Ectodermal cell (in vitro differentiated cells): ENCODE results near the gene SIGLEC1.

Experiments used
- H3K27ac ChIP-seq: 2 replicates; pipeline ENCODE4 v1.7.0; 2013; ENCODE audit warnings: mild to moderate bottlenecking, low read depth, low read length; ENCODE audit not compliant: insufficient read depth, poor library complexity, severe bottlenecking
- H3K27me3 ChIP-seq: 2 replicates; pipeline ENCODE4 v1.7.0; 2013; ENCODE audit warnings: mild to moderate bottlenecking, low read length; ENCODE audit not compliant: insufficient read depth, control insufficient read depth, poor library complexity, severe bottlenecking
- H3K36me3 ChIP-seq: one replicate; pipeline ENCODE4 v1.7.0; 2013; ENCODE audit warnings: low read length; ENCODE audit not compliant: control insufficient read depth, insufficient read depth
- H3K4me1 ChIP-seq: one replicate; pipeline ENCODE4 v1.7.0; 2013; ENCODE audit warnings: low read length; ENCODE audit not compliant: control insufficient read depth, insufficient read depth
- H3K4me3 ChIP-seq: 2 replicates; pipeline ENCODE4 v1.7.0; 2013; ENCODE audit warnings: low read depth, low read length, control low read depth; ENCODE audit not compliant: insufficient read depth
- H3K9me3 ChIP-seq: 2 replicates; pipeline ENCODE4 v1.7.0; 2013; ENCODE audit warnings: mild to moderate bottlenecking, low read length, moderate library complexity; ENCODE audit not compliant: control insufficient read depth
- WGBS, 2 experiments: methylation state at CpG; one replicate each; pipeline ENCODE4 v1.1.7; 2013; ENCODE audit warnings: missing lambda C conversion rate in 2 of 2; 5-methylcytosine and 5-hydroxymethylcytosine counted together

SIGLEC1 gene

GRCh38 chr20:3728354-3728753, 16.0 kb upstream of the SIGLEC1 start:
- Histone ChIP-seq H3K4me1 (no peaks in the 10 kb centered on the region), H3K27me3 (peaks cover 30% of the 10 kb centered on the region), H3K9me3 (no peaks in the 10 kb centered on the region), H3K4me3 (no peak overlapping the region), H3K36me3 (no peaks in the 10 kb centered on the region), H3K27ac (no peak overlapping the region)
- 90 to 94% methylated on average over 5 of the region's 5 CpGs for WGBS, 2 experiments

GRCh38 chr20:3727401-3728021, 15.1 kb upstream of the SIGLEC1 start:
- peaks cover 21% of the 10 kb centered on the region for H3K27me3 ChIP-seq
- H3K4me3 ChIP-seq = no peak overlapping the region
- no peaks in the 10 kb centered on the region for H3K9me3 ChIP-seq
- no peaks in the 10 kb centered on the region for H3K36me3 ChIP-seq
- WGBS, 2 experiments = 74 to 75% methylated on average over 11 of the region's 11 CpGs
- H3K4me1 ChIP-seq = no peaks in the 10 kb centered on the region
- H3K27ac ChIP-seq = no peak overlapping the region

GRCh38 chr20:3724356-3724755, 12.0 kb upstream of the SIGLEC1 start:
- WGBS, 2 experiments = 88 to 90% methylated on average over 3 to 4 of the region's 4 CpGs
- Histone ChIP-seq H3K36me3 (no peaks in the 10 kb centered on the region), H3K27me3 (peaks cover 4% of the 10 kb centered on the region), H3K27ac (no peak overlapping the region), H3K9me3 (no peaks in the 10 kb centered on the region), H3K4me1 (no peaks in the 10 kb centered on the region), H3K4me3 (no peak overlapping the region)

GRCh38 chr20:3723284-3723683, 10.9 kb upstream of the SIGLEC1 start:
- H3K36me3 ChIP-seq = no peaks in the 10 kb centered on the region
- H3K4me1 ChIP-seq = no peaks in the 10 kb centered on the region
- WGBS, 2 experiments = 92 to 94% methylated on average over 8 of the region's 8 CpGs
- H3K4me3 ChIP-seq = no peak overlapping the region
- H3K27me3 ChIP-seq = peaks cover 4% of the 10 kb centered on the region
- H3K27ac ChIP-seq = no peak overlapping the region
- no peaks in the 10 kb centered on the region for H3K9me3 ChIP-seq

GRCh38 chr20:3721912-3722311, 9.5 kb upstream of the SIGLEC1 start:
- no peaks in the 10 kb centered on the region for H3K36me3 ChIP-seq
- H3K9me3 ChIP-seq = no peaks in the 10 kb centered on the region
- H3K27ac ChIP-seq = no peak overlapping the region
- no peaks in the 10 kb centered on the region for H3K27me3 ChIP-seq
- no peaks in the 10 kb centered on the region for H3K4me1 ChIP-seq
- no peak overlapping the region for H3K4me3 ChIP-seq
- WGBS, 2 experiments = 87 to 91% methylated on average over 1 to 2 of the region's 4 CpGs

- Histone ChIP-seq H3K9me3 (no peaks in the 10 kb centered on the region), H3K27ac (no peak overlapping the region), H3K4me3 (no peak overlapping the region), H3K4me1 (no peaks in the 10 kb centered on the region), H3K27me3 (no peaks in the 10 kb centered on the region), H3K36me3 (no peaks in the 10 kb centered on the region)
- WGBS, 2 experiments = 74 to 80% methylated on average over 6 of the region's 6 CpGs
Observed at GRCh38 chr20:3720626-3721025, 8.2 kb upstream of the SIGLEC1 start.

- no peak overlapping the region for H3K4me3 ChIP-seq
Observed at GRCh38 chr20:3720068-3720467, 7.7 kb upstream of the SIGLEC1 start.

GRCh38 chr20:3719046-3719445, 6.6 kb upstream of the SIGLEC1 start:
- H3K9me3 ChIP-seq = no peaks in the 10 kb centered on the region
- H3K27me3 ChIP-seq = no peaks in the 10 kb centered on the region
- H3K4me1 ChIP-seq = no peaks in the 10 kb centered on the region
- 91 to 93% methylated on average over 4 of the region's 4 CpGs for WGBS, 2 experiments
- no peak overlapping the region for H3K27ac ChIP-seq
- no peaks in the 10 kb centered on the region for H3K36me3 ChIP-seq
- H3K4me3 ChIP-seq = no peak overlapping the region

More at GRCh38 chr20:3720068-3720467, 7.7 kb upstream of the SIGLEC1 start:
- no peaks in the 10 kb centered on the region for H3K27me3 ChIP-seq
- no peak overlapping the region for H3K27ac ChIP-seq
- no peaks in the 10 kb centered on the region for H3K4me1 ChIP-seq
- no peaks in the 10 kb centered on the region for H3K36me3 ChIP-seq
- H3K9me3 ChIP-seq = no peaks in the 10 kb centered on the region
- WGBS, 2 experiments = 85 to 90% methylated on average over 2 of the region's 2 CpGs

- no peak overlapping the region for H3K4me3 ChIP-seq
Observed at GRCh38 chr20:3716195-3716834, 3.9 kb upstream of the SIGLEC1 start.

GRCh38 chr20:3714092-3714491, 1.7 kb upstream of the SIGLEC1 start:
- WGBS, 2 experiments = 92 to 95% methylated on average over 4 of the region's 4 CpGs
- Histone ChIP-seq H3K27ac (no peak overlapping the region), H3K9me3 (no peaks in the 10 kb centered on the region), H3K36me3 (no peaks in the 10 kb centered on the region), H3K4me1 (no peaks in the 10 kb centered on the region), H3K27me3 (no peaks in the 10 kb centered on the region), H3K4me3 (no peak overlapping the region)

More at GRCh38 chr20:3716195-3716834, 3.9 kb upstream of the SIGLEC1 start:
- Histone ChIP-seq H3K27ac (no peak overlapping the region), H3K4me1 (no peaks in the 10 kb centered on the region), H3K27me3 (no peaks in the 10 kb centered on the region), H3K9me3 (no peaks in the 10 kb centered on the region), H3K36me3 (no peaks in the 10 kb centered on the region)
- 75 to 83% methylated on average over 4 of the region's 4 CpGs for WGBS, 2 experiments
